GM12873 (cell line): Measurements from ENCODE around the gene DENND10.

Experiments used
- CTCF ChIP-seq: IDR thresholded peaks from 2 replicates; pipeline ENCODE4 v1.5.1; 2012; ENCODE audit warnings: low read depth, mild to moderate bottlenecking, moderate library complexity, low read length, control low read depth; ENCODE audit not compliant: insufficient read depth; ENCODE audit errors: missing control alignments

Gene DENND10

DNA sequence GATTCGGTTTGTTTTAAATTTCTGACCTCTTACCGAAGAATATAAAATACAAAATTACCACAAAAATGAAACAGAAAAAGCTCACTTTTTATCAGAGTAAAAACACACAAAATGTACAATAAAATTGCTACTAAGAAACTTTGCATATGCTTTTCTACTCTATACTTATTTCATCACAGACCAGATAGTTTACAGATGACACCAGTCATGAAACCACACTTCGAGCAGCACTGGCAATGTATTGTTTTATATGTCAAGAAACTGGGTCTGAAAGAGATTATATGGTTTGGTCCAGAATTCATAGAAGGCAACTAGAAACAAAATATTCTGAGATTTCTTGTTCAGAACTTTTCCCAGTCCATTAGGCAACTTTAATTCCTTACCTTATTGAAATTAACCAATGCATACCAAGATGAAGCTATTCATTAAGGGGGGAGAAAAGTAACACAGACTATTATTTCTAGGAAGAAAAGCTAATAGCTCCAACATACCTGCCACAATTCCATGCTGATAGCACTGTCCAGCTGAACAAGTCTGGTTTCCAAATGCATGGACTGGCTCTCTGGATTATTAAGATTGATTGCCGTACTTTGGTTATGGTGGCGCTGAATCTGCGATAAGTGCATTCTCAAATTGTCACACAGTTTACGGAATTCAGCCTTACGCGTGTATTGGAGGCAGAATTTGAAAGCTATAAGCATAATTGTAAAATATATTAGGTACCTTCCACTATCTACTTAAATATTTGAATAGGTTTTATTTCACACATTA lies 33.3 kb upstream of the DENND10 start:
- no peak for TF ChIP-seq CTCF

DNA sequence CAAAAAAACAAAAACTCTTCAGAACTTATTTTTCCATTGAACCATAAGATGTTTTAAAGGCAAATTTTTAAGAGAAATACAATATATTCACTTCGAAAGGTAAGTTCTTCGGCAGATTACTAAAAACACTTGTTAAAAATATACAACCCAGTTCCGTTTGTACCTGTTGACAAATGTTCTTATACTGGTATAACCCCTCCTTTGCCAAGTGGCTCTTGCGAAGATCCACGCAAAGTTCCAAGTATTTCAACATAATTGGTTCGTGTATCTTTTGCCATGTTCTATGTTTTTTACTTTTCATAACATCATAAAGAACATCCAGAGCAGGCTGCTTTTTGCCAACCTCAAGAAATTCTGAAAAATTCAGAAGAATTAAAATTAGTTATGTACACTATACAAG lies 30.3 kb upstream of the DENND10 start:
- no peak for TF ChIP-seq CTCF

GRCh38 chr10:119078422-119079179 lies 25.3 kb upstream of the DENND10 start:
- TF ChIP-seq CTCF: no peak

DNA sequence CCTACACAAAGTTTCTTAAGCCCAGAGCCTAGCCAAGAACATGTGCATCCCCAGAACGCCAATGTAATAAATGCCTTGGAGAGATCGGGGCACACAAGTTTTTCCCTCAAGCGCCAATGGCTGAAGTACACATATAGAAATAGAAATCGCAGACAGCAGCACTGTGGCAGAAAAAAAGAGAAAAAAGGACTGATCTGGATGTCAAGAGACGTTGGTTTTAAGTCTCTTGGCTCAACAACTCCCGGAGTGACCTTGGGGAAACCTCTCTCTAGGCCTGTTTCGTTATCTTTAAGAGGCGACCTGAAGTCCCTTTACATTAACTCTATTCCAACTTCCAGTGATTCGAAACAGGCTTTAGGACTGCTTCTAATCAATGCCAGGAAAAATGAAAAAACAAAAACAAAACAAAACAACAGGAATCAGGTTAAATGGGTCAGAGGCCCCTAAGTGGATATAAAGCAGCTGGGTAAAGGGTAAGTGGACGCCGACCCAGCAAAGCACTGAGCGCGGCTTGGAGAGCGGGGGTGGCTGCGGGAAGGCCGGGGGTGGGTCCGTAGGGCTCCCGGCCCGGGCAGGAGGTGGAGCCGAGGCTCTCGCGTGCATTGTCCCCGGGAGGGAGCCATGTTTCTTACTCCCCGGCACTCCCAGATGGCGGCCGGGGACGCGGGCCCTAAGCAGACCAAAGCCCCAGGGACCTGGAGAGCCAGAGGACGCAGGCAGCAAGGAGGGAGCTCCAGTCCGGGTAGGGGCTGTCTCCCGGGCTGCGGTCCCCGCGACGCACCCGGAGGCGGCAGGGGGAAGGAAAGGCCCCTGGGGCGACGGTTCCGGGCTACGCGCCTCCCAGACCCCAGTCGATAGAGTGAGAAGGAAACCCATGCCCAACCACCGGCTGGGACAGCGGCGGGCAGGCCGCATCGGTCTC lies 24.1 kb upstream of the DENND10 start:
- no peak for TF ChIP-seq CTCF

GRCh38 chr10:119080521-119081259 lies 23.2 kb upstream of the DENND10 start, which contains the start of gene EIF3A:
TSS of gene EIF3A (minus strand) at chr10:119080817. CDS start at chr10:119080676, 141 bp downstream.
- no peak for TF ChIP-seq CTCF

- no peak for TF ChIP-seq CTCF
Measured at GRCh38 chr10:119084896-119085295, 19.0 kb upstream of the DENND10 start.
